Measurements from ENCODE around the gene SNX30.

Gene SNX30

GRCh38 chr9:112820881-112821280 is 70.3 kb downstream of the SNX30 start:
- TF ChIP-seq JUND (IDR thresholded peaks at IDR 0.05; ENCODE audit: low read depth), result no peak
- in situ Hi-C loops (cut with HindIII; ENCODE audit: low pct_unique_long_range_greater_than_20kb, low sequenced_read_pairs), result no loop called here
- no peak for DNase-seq (ENCODE audit: low read depth in 1 of 2, low spot score in 1 of 2)

DNA sequence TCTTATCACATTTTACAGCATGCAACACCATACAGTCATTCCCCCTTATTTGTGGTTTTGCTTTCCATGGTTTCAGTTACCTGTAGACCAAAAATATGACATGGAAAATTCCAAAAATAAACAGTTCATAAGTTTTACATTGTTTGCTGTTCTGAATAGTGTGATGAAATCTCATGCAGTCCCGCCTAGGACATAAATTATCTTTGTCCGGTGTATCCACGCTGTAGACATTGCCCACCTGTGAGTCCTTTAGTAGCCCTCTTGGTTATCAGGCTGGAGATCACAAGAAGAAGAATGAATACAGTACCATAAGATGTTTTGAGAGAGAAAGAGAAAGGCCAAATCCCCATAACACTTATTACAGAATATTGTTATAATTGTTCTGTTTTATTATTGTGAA is 72.1 kb downstream of the SNX30 start:
- in situ Hi-C loops (cut with HindIII; ENCODE audit: low pct_unique_long_range_greater_than_20kb, low sequenced_read_pairs), result no loop called here
- peak in 1 of 2 experiments; percentile 30 for DNase-seq (ENCODE audit: low read depth in 1 of 2, low spot score in 1 of 2)
- no peak for TF ChIP-seq JUND (IDR thresholded peaks at IDR 0.05; ENCODE audit: low read depth)

GRCh38 chr9:112823257-112823656 is 72.7 kb downstream of the SNX30 start:
- TF ChIP-seq JUND (IDR thresholded peaks at IDR 0.05; ENCODE audit: low read depth), result no peak
- in situ Hi-C loops (cut with HindIII; ENCODE audit: low pct_unique_long_range_greater_than_20kb, low sequenced_read_pairs), result no loop called here

GRCh38 chr9:112831281-112831851 is 80.8 kb downstream of the SNX30 start:
- in situ Hi-C loops (cut with HindIII; ENCODE audit: low pct_unique_long_range_greater_than_20kb, low sequenced_read_pairs), result no loop called here
- no peak for TF ChIP-seq JUND (IDR thresholded peaks at IDR 0.05; ENCODE audit: low read depth)
- DNase-seq (ENCODE audit: low read depth in 1 of 2, low spot score in 1 of 2), result peak; percentile 30 to 80

More at GRCh38 chr9:112823257-112823656, 72.7 kb downstream of the SNX30 start:
- no peak for DNase-seq (ENCODE audit: low read depth in 1 of 2, low spot score in 1 of 2)

DNA sequence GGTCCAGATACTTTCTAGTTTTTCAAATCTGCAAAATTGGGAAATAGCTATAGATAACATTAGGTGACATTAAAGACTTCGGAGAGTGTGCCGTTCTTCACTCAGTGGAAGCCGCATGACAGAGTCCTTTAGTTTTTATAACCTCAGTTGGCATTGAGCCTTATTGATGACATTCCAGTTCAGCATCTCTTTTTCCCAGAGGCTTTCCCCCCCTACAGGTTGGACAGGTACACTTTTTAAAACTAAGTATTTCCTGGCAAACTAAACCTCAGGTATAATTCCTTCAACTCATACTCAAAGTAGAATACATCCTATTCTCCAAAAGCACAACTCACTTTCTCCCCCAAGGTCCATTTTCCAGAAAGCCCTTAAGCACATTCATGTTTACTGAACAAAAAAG is 81.4 kb downstream of the SNX30 start:
- peak in 1 of 2 experiments; percentile 49 for DNase-seq (ENCODE audit: low read depth in 1 of 2, low spot score in 1 of 2)
- in situ Hi-C loops (cut with HindIII; ENCODE audit: low pct_unique_long_range_greater_than_20kb, low sequenced_read_pairs), result no loop called here
- TF ChIP-seq JUND (IDR thresholded peaks at IDR 0.05; ENCODE audit: low read depth), result no peak

- TF ChIP-seq JUND (IDR thresholded peaks at IDR 0.05; ENCODE audit: low read depth), result no peak
- no peak for DNase-seq (ENCODE audit: low read depth in 1 of 2, low spot score in 1 of 2)
- in situ Hi-C loops (cut with HindIII; ENCODE audit: low pct_unique_long_range_greater_than_20kb, low sequenced_read_pairs), result no loop called here
These were observed 82.5 kb downstream of the SNX30 start for GRCh38 chr9:112833081-112833480.

DNA sequence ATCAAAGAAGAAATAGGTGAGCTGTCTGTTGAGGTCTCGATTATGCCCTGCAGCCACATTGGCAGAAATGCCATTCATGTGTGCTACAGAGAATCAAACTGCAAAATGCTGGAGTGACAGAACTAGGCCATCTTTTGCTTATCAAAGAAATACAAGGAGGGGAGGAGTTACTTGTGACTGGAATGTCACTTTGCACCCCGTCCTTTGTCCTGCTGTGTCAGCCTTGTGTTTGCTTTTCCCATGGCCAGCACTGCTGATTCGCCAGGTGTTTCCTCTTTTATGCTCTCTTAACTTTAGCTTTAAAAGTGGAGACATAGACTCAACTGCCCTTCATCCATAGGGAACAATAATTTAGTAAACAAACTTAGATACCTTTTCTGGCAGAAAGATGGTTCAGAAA is 85.8 kb downstream of the SNX30 start:
- DNase-seq (ENCODE audit: low read depth in 1 of 2, low spot score in 1 of 2), result peak in 1 of 2 experiments; percentile 31
- in situ Hi-C loops (cut with HindIII; ENCODE audit: low pct_unique_long_range_greater_than_20kb, low sequenced_read_pairs), result no loop called here
- no peak for TF ChIP-seq JUND (IDR thresholded peaks at IDR 0.05; ENCODE audit: low read depth)

DNA sequence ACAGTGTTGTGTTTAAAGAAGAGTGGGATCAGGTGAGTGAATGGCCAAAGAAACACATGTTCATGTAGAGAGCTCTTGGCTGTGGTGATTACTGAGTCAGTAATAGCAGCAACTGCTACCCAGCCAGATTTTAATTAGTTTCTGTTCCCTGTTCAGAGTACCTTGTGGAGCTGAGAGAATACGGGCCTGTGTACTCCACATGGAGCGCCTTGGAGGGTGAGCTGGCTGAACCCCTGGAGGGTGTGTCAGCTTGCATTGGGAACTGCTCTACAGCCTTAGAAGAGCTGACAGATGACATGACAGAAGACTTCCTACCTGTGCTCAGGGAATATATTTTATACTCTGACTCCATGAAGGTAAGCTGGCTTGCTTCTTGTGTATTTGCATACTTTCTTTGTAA is 87.8 kb downstream of the SNX30 start:
- no peak for TF ChIP-seq JUND (IDR thresholded peaks at IDR 0.05; ENCODE audit: low read depth)
- in situ Hi-C loops (cut with HindIII; ENCODE audit: low pct_unique_long_range_greater_than_20kb, low sequenced_read_pairs), result no loop called here
- DNase-seq (ENCODE audit: low read depth in 1 of 2, low spot score in 1 of 2), result no peak

DNA sequence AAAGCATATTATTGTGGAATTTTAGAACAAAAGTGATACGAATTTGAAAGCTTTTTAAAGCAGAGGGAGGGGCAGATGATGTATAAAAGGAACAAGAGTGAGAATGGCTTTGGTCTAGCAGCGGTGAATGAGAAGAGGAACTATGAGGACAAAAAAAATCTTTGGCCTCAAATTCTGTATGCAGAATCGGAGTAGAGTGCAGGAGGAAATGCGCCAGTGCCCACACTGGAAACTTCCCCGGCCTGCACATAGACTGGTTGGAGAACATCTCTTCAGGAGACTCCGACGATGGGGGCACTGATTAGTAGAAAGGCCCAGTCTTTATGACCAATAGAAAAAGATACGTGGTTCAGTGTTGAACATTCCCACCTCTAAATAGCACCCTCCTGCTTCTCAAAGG is 88.8 kb downstream of the SNX30 start:
- no peak for TF ChIP-seq JUND (IDR thresholded peaks at IDR 0.05; ENCODE audit: low read depth)
- in situ Hi-C loops (cut with HindIII; ENCODE audit: low pct_unique_long_range_greater_than_20kb, low sequenced_read_pairs), result no loop called here
- no peak for DNase-seq (ENCODE audit: low read depth in 1 of 2, low spot score in 1 of 2)

GRCh38 chr9:112841261-112841660 is 90.7 kb downstream of the SNX30 start:
- no peak for TF ChIP-seq JUND (IDR thresholded peaks at IDR 0.05; ENCODE audit: low read depth)
- peak in 1 of 2 experiments; percentile 65 for DNase-seq (ENCODE audit: low read depth in 1 of 2, low spot score in 1 of 2)
- in situ Hi-C loops (cut with HindIII; ENCODE audit: low pct_unique_long_range_greater_than_20kb, low sequenced_read_pairs), result no loop called here

DNA sequence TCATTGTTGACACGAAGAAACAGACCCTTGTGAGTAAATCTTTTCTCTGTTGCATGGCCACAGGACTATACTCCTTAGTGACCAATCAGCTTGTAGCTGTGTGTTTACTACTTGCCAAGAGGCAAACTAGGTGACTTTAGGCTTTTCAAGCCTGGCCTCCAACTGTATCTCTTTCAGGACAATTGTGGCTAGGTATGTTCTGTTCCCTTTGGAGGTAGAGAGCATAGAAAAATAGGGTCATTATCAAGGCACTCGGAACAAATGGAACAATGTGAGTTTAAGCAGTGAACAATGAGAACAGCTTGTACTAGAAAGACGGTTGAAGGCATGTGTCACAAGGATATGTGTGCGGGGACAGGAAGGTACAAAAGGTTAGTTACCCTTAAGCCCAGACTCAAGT is 92.0 kb downstream of the SNX30 start:
- no peak for TF ChIP-seq JUND (IDR thresholded peaks at IDR 0.05; ENCODE audit: low read depth)
- in situ Hi-C loops (cut with HindIII; ENCODE audit: low pct_unique_long_range_greater_than_20kb, low sequenced_read_pairs), result no loop called here

GRCh38 chr9:112844771-112845542 is 94.4 kb downstream of the SNX30 start:
- DNase-seq (ENCODE audit: low read depth in 1 of 2, low spot score in 1 of 2), result peak; percentile 78 to 83
- no peak for TF ChIP-seq JUND (IDR thresholded peaks at IDR 0.05; ENCODE audit: low read depth)
- in situ Hi-C loops (cut with HindIII; ENCODE audit: low pct_unique_long_range_greater_than_20kb, low sequenced_read_pairs), result no loop called here

More for the DNA sequence above, 92.0 kb downstream of the SNX30 start:
- DNase-seq (ENCODE audit: low read depth in 1 of 2, low spot score in 1 of 2), result no peak

Data from T47D (cell line).